HepG2 (cell line): ENCODE results near the gene NOTCH4. TPM values are rescaled to one million over a fixed set of nuclear protein-coding genes. Genes with fewer than 3 reads are reported as not detected.

ENCODE experiments used
- ATAC-seq: fragments of 200-7000 bp; cut with Tn5 transposase; 3 replicates; pipeline ENCODE4 v1.9.1; 2020; ENCODE audit warnings: mild to moderate bottlenecking, moderate library complexity
- BruUV-seq: library from RNA; stranded (reverse); fragments of 400-500 nt; replicated peaks from 2 replicates; lab custom pipeline; 2021; lab: Mats Ljungman, UMichigan
- CTCF ChIA-PET: fragments of 300-600 bp; formaldehyde crosslinking; extraction: SDS; loops from one replicate; lab custom pipeline; 2021; ENCODE audit warnings: low total read pairs, inconsistent platforms, low intra/inter-chr PET ratio; lab: Yijun Ruan, JAX
- POLR2A ChIA-PET: fragments of 350-600 bp; sonication (Branson Sonifier 250); formaldehyde crosslinking; loops from one replicate; lab custom pipeline; 2020; ENCODE audit warnings: antibody characterized with exemption, inconsistent platforms; lab: Yijun Ruan, JAX
- DNase-seq: peaks from one replicate; pipeline ENCODE4 v3.0.0-alpha.2; 2015; ENCODE audit warnings: low spot score
- FAIRE-seq: peaks from 3 replicates; lab custom pipeline; 2011; peaks lifted over from hg19 to GRCh38; lab: Jason Lieb, UNC
- H2AFZ ChIP-seq: one replicate; pipeline ENCODE4 v1.6.1; 2011; ENCODE audit warnings: low read length, inconsistent platforms
- H3K27ac ChIP-seq: fragments of 300-600 bp; 3 replicates; pipeline ENCODE4 v1.8.0; 2011; ENCODE audit warnings: mixed run types, mild to moderate bottlenecking, mixed read lengths, low read length, inconsistent platforms; ENCODE audit not compliant: insufficient read depth; ENCODE audit errors: extremely low read length
- H3K27me3 ChIP-seq, 2 experiments: fragments of 200-600 bp in 1 of 2; 2 replicates in 1 of 2; 3 replicates in 1 of 2; pipeline versions ENCODE4 v1.6.0 to v1.8.0; 2011; ENCODE audit warnings: low read length in 2 of 2, mild to moderate bottlenecking in 2 of 2, moderate library complexity in 2 of 2, inconsistent platforms in 1 of 2; ENCODE audit not compliant: insufficient read depth in 2 of 2, control insufficient read depth in 1 of 2
- H3K36me3 ChIP-seq, 2 experiments: fragments of 200-600 bp in 1 of 2; replicated peaks in 1 of 2; 2 replicates in 1 of 2; 3 replicates in 1 of 2; pipeline versions ENCODE4 v1.5.1 to v1.8.0; 2011; ENCODE audit warnings: low read length in 2 of 2, inconsistent platforms in 1 of 2; ENCODE audit not compliant: insufficient read depth in 2 of 2, control insufficient read depth in 1 of 2
- H3K4me1 ChIP-seq: 2 replicates; pipeline ENCODE4 v1.5.1; 2012; ENCODE audit warnings: low read length, inconsistent platforms; ENCODE audit not compliant: insufficient read depth
- H3K4me2 ChIP-seq: 2 replicates; pipeline ENCODE4 v1.6.0; 2011; ENCODE audit warnings: low read depth, low read length, inconsistent platforms
- H3K4me3 ChIP-seq, 3 experiments: fragments of 200-600 bp in 1 of 3; sonication (generic), shearing (Covaris generic) in 1 of 3; replicated peaks in 1 of 3; 2 replicates each; pipeline ENCODE4 v1.5.1; 2011 to 2016; ENCODE audit warnings: low read length in 3 of 3, inconsistent platforms in 2 of 3, low read depth in 2 of 3, mild to moderate bottlenecking in 2 of 3, control low read depth in 1 of 3, mixed read lengths in 1 of 3; ENCODE audit not compliant: insufficient read depth in 1 of 3
- H3K79me2 ChIP-seq: one replicate; pipeline ENCODE4 v1.6.1; 2011; ENCODE audit warnings: low read length, inconsistent platforms; ENCODE audit not compliant: insufficient read depth
- H3K9ac ChIP-seq: 2 replicates; pipeline ENCODE4 v1.6.0; 2011; ENCODE audit warnings: mild to moderate bottlenecking, low read depth, low read length, inconsistent platforms; ENCODE audit not compliant: insufficient read depth
- H3K9me3 ChIP-seq: 2 replicates; pipeline ENCODE4 v1.5.1; 2012; ENCODE audit warnings: mild to moderate bottlenecking, low read length
- H4K20me1 ChIP-seq: 2 replicates; pipeline ENCODE4 v1.6.0; 2011; ENCODE audit warnings: inconsistent platforms, mild to moderate bottlenecking, low read length, moderate library complexity; ENCODE audit not compliant: insufficient read depth
- ASH2L ChIP-seq: fragments of 300-600, 200-600 bp; sonication (generic); IDR thresholded peaks from 2 replicates; pipeline ENCODE4 v1.7.0; 2017; ENCODE audit warnings: low read depth, mild to moderate bottlenecking, moderate library complexity, mixed read lengths, low read length; ENCODE audit not compliant: insufficient read length
- ELK4 ChIP-seq: sonication (generic); formaldehyde crosslinking; IDR thresholded peaks from 2 replicates; pipeline ENCODE4 v1.9.0; 2021; ENCODE audit warnings: missing genetic modification reagents, borderline replicate concordance
- HOMEZ ChIP-seq: IDR thresholded peaks from 2 replicates; pipeline ENCODE4 v1.6.1; 2016; ENCODE audit warnings: low read depth
- MIER3 ChIP-seq: IDR thresholded peaks from 2 replicates; pipeline ENCODE4 v1.6.1; 2016; ENCODE audit warnings: missing compliant biosample characterization, borderline replicate concordance
- PRPF4 ChIP-seq: fragments of 200-400 bp; formaldehyde crosslinking; IDR thresholded peaks from 2 replicates; pipeline ENCODE4 v1.6.1; 2016; ENCODE audit warnings: low read length, low read depth; ENCODE audit not compliant: poor library complexity, severe bottlenecking
- RORA ChIP-seq: sonication (generic); formaldehyde crosslinking; IDR thresholded peaks from 2 replicates; pipeline ENCODE4 v1.5.0; 2020; ENCODE audit warnings: mild to moderate bottlenecking, missing genetic modification reagents, moderate library complexity
- SALL1 ChIP-seq: sonication (generic); formaldehyde crosslinking; IDR thresholded peaks from 2 replicates; pipeline ENCODE4 v1.8.0; 2022; ENCODE audit warnings: mild to moderate bottlenecking, missing genetic modification reagents
- SOX5 ChIP-seq: IDR thresholded peaks from 2 replicates; pipeline ENCODE4 v1.6.1; 2016; ENCODE audit warnings: borderline replicate concordance
- SOX6 ChIP-seq, 2 experiments: fragments of 450-650 bp in 1 of 2; sonication (generic) in 1 of 2; formaldehyde crosslinking in 1 of 2; IDR thresholded peaks; 2 replicates each; pipeline versions ENCODE4 v1.4.0 to v1.6.1; 2017 to 2020; ENCODE audit warnings: antibody characterized with exemption in 1 of 2, mild to moderate bottlenecking in 1 of 2, missing genetic modification reagents in 1 of 2
- ZNF460 ChIP-seq: sonication (generic); formaldehyde crosslinking; IDR thresholded peaks from 2 replicates; pipeline ENCODE4 v1.5.1; 2020; ENCODE audit warnings: missing genetic modification reagents, mild to moderate bottlenecking, borderline replicate concordance
- ZNF572 ChIP-seq: sonication (generic); formaldehyde crosslinking; IDR thresholded peaks from 2 replicates; pipeline ENCODE4 v1.5.1; 2020; ENCODE audit warnings: mild to moderate bottlenecking, missing genetic modification reagents
- ZNF670 ChIP-seq: sonication (generic); formaldehyde crosslinking; IDR thresholded peaks from 2 replicates; pipeline ENCODE4 v1.8.0; 2022; ENCODE audit warnings: mild to moderate bottlenecking, missing genetic modification reagents, borderline replicate concordance
- ZNF792 ChIP-seq: IDR thresholded peaks from 2 replicates; pipeline ENCODE4 v1.6.1; 2016
- ZNF816 ChIP-seq: sonication (generic); formaldehyde crosslinking; IDR thresholded peaks from 2 replicates; pipeline ENCODE4 v1.8.0; 2022; ENCODE audit warnings: missing genetic modification reagents, mild to moderate bottlenecking, borderline replicate concordance
- WGBS: methylation state at CpG from one replicate; pipeline ENCODE4 v1.1.6; 2017; ENCODE audit warnings: low lambda C conversion rate; 5-methylcytosine and 5-hydroxymethylcytosine counted together
- in situ Hi-C: cut with HindIII; loops from 2 replicates; pipeline ENCODE4 v1.10.0; 2017; ENCODE audit warnings: low pct_unique_long_range_greater_than_20kb; ENCODE audit not compliant: extremely low pct_ligation_motif_present
- intact Hi-C: fragments of 100-400 bp; cut with micrococcal nuclease; formaldehyde crosslinking; loops from one replicate; pipeline ENCODE4 v1.10.0; 2022; ENCODE audit not compliant: unreplicated experiment
- polyA plus RNA-seq, 8 experiments: library from polyadenylated mRNA; depleted of rRNA in 3 of 8; stranded (reverse) in 7 of 8; unstranded in 1 of 8; fragments of >200 nt; fragmentation: Illumina TruSeq in 4 of 8; extraction: Trizol in 4 of 8; gene quantifications; 2 replicates each; pipeline versions ENCODE4 v1.2.1 to v1.2.3, GENCODE V29; 2011 to 2016; ENCODE audit warnings: low read depth in 4 of 8, missing spikeins in 1 of 8, mixed read lengths in 1 of 8; ENCODE audit not compliant: insufficient read depth in 1 of 8
- total RNA-seq, 5 experiments: library from RNA; depleted of rRNA; stranded (reverse); fragments of >200 nt; fragmentation: Illumina TruSeq; extraction: Trizol; gene quantifications; 2 replicates each; pipeline ENCODE4 v1.2.3, GENCODE V29; 2016; ENCODE audit warnings: low read depth in 1 of 5
- TF ChIP-seq, protein P1 (sequence below): sonication (generic); formaldehyde crosslinking; IDR thresholded peaks from 2 replicates; pipeline ENCODE4 v1.8.1; 2023; ENCODE audit warnings: mild to moderate bottlenecking, missing genetic modification reagents
- TF ChIP-seq, protein P2 (sequence below): sonication (generic); formaldehyde crosslinking; IDR thresholded peaks from 2 replicates; pipeline ENCODE4 v1.8.0; 2022; ENCODE audit warnings: missing genetic modification reagents, mild to moderate bottlenecking, moderate library complexity, borderline replicate concordance

Gene NOTCH4
- total and polyA plus RNA-seq, 2 of the 13 experiments (the other 11 are each of a cell fraction or from before 2014, with no cell fraction given) = 0.51 to 0.83 TPM

DNA sequence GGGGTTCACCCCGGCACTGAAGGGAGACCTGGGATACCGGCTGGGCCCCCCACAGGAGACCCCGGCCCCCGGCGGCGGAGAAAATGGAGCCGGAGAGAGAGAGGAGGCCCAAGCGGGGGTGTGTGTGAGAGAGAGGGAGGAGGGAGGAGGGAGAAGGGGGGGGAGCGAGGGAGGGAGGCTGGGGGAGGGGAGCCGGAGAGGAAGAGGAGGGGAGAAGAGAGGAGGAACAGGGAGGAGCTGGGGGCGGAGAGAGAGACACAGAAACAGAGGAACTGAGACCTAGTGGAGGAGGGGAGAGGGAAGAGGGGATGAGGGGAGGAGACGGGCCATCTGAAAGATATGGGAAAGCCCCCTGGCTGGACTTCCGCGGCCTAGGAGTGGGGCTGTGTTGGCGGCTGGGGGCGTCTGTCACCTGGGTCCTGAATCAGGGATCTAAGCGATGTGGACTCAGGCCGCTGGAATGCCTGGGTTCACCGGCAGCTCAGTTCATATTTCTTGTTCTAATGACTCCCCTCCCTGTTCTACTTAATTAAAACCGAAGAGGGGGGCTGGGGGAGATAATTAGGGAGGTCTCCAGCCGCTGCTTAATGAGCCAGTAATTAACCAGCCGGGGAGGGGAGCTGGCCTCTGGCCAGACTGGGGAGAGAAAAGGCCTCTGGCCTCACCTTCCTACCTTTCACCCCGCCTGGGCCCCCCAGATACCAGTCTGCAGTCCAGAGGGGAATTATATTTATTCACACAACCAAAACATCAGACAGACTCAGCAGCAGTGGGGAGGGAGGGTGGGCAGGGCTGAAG, 33.6 kb downstream of the NOTCH4 start, which contains the start of gene PBX2:
Gene PBX2 (minus strand): TSS at position 149 of the 798 bp plus-strand sequence. CDS start 287 bp downstream, outside the sequence.
- Histone ChIP-seq H3K27ac (peak within 1 kb of the TSS; percentile 80), H3K79me2 (peaks cover 15% of the 10 kb centered on the region), H3K27me3 (no peaks in the 10 kb centered on the region; a peak in 1 of 5 replicates), H3K9me3 (no peaks in the 10 kb centered on the region), H3K4me3 (peak within 1 kb of the TSS; percentile 74 to 93 (median 79)), H4K20me1 (no peaks in the 10 kb centered on the region), H2AFZ (no peak within 1 kb of the TSS), H3K9ac (peak within 1 kb of the TSS; percentile 90), H3K36me3 (peaks cover 7 to 19% of the 10 kb centered on the region in 2 experiments), H3K4me2 (peak within 1 kb of the TSS; percentile 95), H3K4me1 (peaks cover 46% of the 10 kb centered on the region)
- BruUV-seq = TSS peak; percentile 88
- 2% methylated on average over 23 of the region's 23 CpGs for WGBS
- in situ Hi-C loops (loop anchor here (5.0 kb wide), 1 partner anchor 782 kb away; no protein-coding TSS in a partner anchor), intact Hi-C loops (loop anchor here (1.0 kb wide), 1 partner anchor 12 kb away; the partner anchor contains the start of gene RNF5)
- ATAC-seq (peak; percentile 76), DNase-seq (peak; percentile 87), FAIRE-seq (peak; percentile 74)
- CTCF ChIA-PET = no interaction called here
- POLR2A ChIA-PET = interaction anchor here (0.6 to 7.1 kb wide), 11 partner anchors 8 to 781 kb away, joined by 3 to 127 read pairs (median 4); partner anchors contain the start of genes AGPAT1, ATF6B, CFB and FKBPL
- TF ChIP-seq ELK4 (CRISPR knock-in tag) (no peak), ASH2L (no peak), SALL1 (peak; percentile 72), ZNF460 (CRISPR knock-in tag) (no peak), RORA (CRISPR knock-in tag) (no peak), SOX6 (IDR thresholded peaks at IDR 0.05) (no peak), SOX6 (CRISPR knock-in tag; IDR thresholded peaks at IDR 0.05) (0 out of 2 replicates have a peak, but pooled peaks have one; percentile 38), MIER3 (CRISPR knock-in tag) (peak; percentile 73; the same call in 1 of the 2 replicates), ZNF816 (CRISPR knock-in tag) (no peak), PRPF4 (peak; percentile 55), ZNF792 (CRISPR knock-in tag) (peak; percentile 60), ZNF572 (CRISPR knock-in tag) (no peak), HOMEZ (CRISPR knock-in tag) (peak; percentile 68), ZNF670 (CRISPR knock-in tag) (0 out of 2 replicates have a peak, but pooled peaks have one; percentile 23), SOX5 (CRISPR knock-in tag) (no peak)
- TF ChIP-seq, protein P1, sequence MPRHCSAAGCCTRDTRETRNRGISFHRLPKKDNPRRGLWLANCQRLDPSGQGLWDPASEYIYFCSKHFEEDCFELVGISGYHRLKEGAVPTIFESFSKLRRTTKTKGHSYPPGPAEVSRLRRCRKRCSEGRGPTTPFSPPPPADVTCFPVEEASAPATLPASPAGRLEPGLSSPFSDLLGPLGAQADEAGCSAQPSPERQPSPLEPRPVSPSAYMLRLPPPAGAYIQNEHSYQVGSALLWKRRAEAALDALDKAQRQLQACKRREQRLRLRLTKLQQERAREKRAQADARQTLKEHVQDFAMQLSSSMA (CRISPR knock-in tag) = peak; percentile 59; the same call in 1 of the 2 replicates
- TF ChIP-seq, protein P2, sequence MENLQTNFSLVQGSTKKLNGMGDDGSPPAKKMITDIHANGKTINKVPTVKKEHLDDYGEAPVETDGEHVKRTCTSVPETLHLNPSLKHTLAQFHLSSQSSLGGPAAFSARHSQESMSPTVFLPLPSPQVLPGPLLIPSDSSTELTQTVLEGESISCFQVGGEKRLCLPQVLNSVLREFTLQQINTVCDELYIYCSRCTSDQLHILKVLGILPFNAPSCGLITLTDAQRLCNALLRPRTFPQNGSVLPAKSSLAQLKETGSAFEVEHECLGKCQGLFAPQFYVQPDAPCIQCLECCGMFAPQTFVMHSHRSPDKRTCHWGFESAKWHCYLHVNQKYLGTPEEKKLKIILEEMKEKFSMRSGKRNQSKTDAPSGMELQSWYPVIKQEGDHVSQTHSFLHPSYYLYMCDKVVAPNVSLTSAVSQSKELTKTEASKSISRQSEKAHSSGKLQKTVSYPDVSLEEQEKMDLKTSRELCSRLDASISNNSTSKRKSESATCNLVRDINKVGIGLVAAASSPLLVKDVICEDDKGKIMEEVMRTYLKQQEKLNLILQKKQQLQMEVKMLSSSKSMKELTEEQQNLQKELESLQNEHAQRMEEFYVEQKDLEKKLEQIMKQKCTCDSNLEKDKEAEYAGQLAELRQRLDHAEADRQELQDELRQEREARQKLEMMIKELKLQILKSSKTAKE (CRISPR knock-in tag) = no peak
